ENCODE measurements around the gene PIK3R6. TPM values are rescaled to one million over a fixed set of nuclear protein-coding genes. Genes with fewer than 3 reads are reported as not detected.

The PIK3R6 gene
- total and polyA plus RNA-seq, 8 donors = 1.6 to 4.3 (median 2.0) TPM

DNA sequence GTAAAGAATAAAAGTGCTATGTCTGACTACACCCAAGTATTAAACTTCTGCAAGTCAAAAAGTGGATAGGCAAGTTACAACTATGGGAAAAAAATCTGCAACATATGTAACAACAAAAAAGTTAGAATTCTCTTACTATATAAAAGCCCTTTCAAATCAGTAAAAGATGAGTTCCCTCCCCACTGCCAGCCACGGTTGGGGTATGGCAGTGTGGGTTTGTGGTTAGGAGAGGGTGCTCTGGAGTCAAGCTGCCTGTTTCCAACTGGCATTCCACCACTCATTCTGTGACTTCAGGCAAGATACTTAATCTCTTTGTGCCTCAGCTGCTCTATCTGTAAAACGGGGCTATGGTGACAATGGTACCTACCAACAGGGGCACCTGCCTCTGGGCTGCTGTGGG, 41.7 kb downstream of the PIK3R6 start:
- intact Hi-C loops (cut with DNase I) = no loop called here
- no peak for TF ChIP-seq CTCF (IDR thresholded peaks at IDR 0.05)

DNA sequence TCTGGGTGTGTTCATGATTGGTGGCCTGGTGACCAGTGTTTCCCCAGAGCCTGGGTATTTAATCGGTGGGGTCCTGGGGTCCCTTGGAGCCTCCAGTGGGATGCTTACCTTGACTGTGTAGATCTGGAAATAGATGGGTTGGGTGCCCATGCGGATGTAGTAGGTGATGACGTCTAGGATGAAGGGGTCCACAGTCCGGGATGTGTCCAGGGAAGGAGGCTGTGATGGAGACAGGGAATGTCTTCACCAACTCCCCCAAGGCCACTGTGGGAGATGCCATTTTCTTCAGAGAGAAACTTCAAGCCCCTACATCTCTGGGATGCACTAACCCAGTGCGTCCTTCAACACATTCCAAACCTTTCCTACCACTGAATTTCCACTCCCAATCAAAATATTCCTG, 44.2 kb downstream of the PIK3R6 start:
- intact Hi-C loops (cut with DNase I) = no loop called here
- H3K36me3 ChIP-seq = no peaks in the 10 kb centered on the region
- TF ChIP-seq CTCF (IDR thresholded peaks at IDR 0.05) = no peak
- ATAC-seq (no peak), DNase-seq (no peak)
- H3K4me3 ChIP-seq = no peak overlapping the region
- H3K4me1 ChIP-seq = no peaks in the 10 kb centered on the region
- H3K27me3 ChIP-seq = peaks cover 0 to 34% of the 10 kb centered on the region in 2 donors
- no peak overlapping the region for H3K27ac ChIP-seq
- no peaks in the 10 kb centered on the region for H3K9me3 ChIP-seq

More for the DNA sequence above, 41.7 kb downstream of the PIK3R6 start:
- Histone ChIP-seq H3K27ac (no peak overlapping the region), H3K9me3 (no peaks in the 10 kb centered on the region), H3K4me1 (no peaks in the 10 kb centered on the region), H3K4me3 (no peak overlapping the region), H3K36me3 (no peaks in the 10 kb centered on the region), H3K27me3 (peaks cover 0 to 45% of the 10 kb centered on the region in 2 donors)
- ATAC-seq (no peak), DNase-seq (no peak)

- Histone ChIP-seq H3K9me3 (no peaks in the 10 kb centered on the region), H3K4me3 (no peak overlapping the region), H3K36me3 (no peaks in the 10 kb centered on the region), H3K27me3 (peaks cover 0 to 29% of the 10 kb centered on the region in 2 donors), H3K27ac (no peak overlapping the region), H3K4me1 (no peaks in the 10 kb centered on the region)
- no peak for TF ChIP-seq CTCF (IDR thresholded peaks at IDR 0.05)
- DNase-seq = no peak
- ATAC-seq = no peak
- intact Hi-C loops (cut with DNase I) = no loop called here
Observed at GRCh38 chr17:8822401-8823035, 45.0 kb downstream of the PIK3R6 start.

GRCh38 chr17:8821446-8822105, 45.9 kb downstream of the PIK3R6 start:
- intact Hi-C loops (cut with DNase I) = no loop called here
- H3K27me3 ChIP-seq = peaks cover 0 to 37% of the 10 kb centered on the region in 2 donors
- no peak overlapping the region for H3K4me3 ChIP-seq
- no peaks in the 10 kb centered on the region for H3K4me1 ChIP-seq
- ATAC-seq (no peak), DNase-seq (no peak)
- H3K27ac ChIP-seq = no peak overlapping the region
- no peaks in the 10 kb centered on the region for H3K36me3 ChIP-seq
- no peak for TF ChIP-seq CTCF (IDR thresholded peaks at IDR 0.05)
- H3K9me3 ChIP-seq = no peaks in the 10 kb centered on the region

DNA sequence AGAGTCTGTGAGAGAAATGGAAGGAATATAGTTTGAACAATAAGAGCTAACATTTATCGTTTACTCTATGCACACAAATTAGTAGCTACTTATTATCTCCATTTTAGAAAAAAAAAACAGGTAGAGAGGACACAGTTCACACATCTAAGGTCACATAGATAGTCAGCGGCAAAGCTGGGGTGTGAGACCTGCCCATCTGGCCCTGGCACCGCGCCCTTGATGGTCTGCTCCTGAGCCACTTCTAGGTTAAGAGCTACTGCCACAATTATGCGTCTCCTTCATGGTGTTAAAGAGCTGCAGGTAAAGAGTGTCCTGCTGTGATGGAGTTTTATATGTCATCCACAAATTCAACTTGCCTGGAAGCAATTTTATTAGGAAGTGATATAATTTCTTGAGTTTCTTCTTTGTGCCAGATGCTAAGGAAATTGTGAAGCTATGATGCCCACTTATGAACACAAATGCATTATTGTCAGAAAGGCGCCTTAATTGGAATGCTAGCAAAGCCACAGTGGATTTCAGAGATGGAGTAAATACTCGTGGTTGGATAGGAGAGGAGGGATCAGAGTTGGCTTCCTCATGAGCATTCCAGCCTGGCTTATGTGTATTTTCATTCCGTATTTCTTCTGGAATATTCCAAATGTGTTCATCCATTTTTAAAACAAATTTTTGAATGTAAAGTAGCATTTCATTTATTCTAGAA, 47.0 kb downstream of the PIK3R6 start:
- ATAC-seq = no peak
- Histone ChIP-seq H3K27me3 (peaks cover 0 to 42% of the 10 kb centered on the region in 2 donors), H3K36me3 (no peaks in the 10 kb centered on the region), H3K27ac (no peak overlapping the region), H3K4me3 (no peak overlapping the region), H3K9me3 (no peaks in the 10 kb centered on the region), H3K4me1 (no peaks in the 10 kb centered on the region)
- no peak for DNase-seq
- intact Hi-C loops (cut with DNase I) = no loop called here
- TF ChIP-seq CTCF (IDR thresholded peaks at IDR 0.05) = no peak

Data from left lung (tissue), 10 donors.